Measurements from ENCODE around the gene COL6A1. TPM values are rescaled to one million over a fixed set of nuclear protein-coding genes. Genes with fewer than 3 reads are reported as not detected.

COL6A1 gene
- total and polyA plus RNA-seq, 2 of the 13 experiments (the other 11 are each of a cell fraction or from before 2014, with no cell fraction given) = 3.1 to 4.8 TPM

GRCh38 chr21:46052703-46053651 is 71.4 kb downstream of the COL6A1 start (continued):
- no peak for TF ChIP-seq MED8 (CRISPR knock-in tag; IDR thresholded peaks at IDR 0.05; ENCODE audit: insufficient replicate concordance)
- TF ChIP-seq, protein P1, sequence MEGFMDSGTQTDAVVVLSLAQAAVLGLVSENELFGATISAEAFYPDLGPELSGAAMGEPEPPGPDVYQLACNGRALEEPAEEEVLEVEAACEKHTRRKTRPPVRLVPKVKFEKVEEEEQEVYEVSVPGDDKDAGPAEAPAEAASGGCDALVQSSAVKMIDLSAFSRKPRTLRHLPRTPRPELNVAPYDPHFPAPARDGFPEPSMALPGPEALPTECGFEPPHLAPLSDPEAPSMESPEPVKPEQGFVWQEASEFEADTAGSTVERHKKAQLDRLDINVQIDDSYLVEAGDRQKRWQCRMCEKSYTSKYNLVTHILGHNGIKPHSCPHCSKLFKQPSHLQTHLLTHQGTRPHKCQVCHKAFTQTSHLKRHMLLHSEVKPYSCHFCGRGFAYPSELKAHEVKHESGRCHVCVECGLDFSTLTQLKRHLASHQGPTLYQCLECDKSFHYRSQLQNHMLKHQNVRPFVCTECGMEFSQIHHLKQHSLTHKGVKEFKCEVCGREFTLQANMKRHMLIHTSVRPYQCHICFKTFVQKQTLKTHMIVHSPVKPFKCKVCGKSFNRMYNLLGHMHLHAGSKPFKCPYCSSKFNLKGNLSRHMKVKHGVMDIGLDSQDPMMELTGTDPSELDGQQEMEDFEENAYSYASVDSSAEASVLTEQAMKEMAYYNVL (CRISPR knock-in tag; IDR thresholded peaks at IDR 0.05; ENCODE audit: borderline replicate concordance) = no peak
- no peak for TF ChIP-seq ZNF619 (CRISPR knock-in tag; IDR thresholded peaks at IDR 0.05)
- no peak for TF ChIP-seq PCBP1 (IDR thresholded peaks at IDR 0.05; ENCODE audit: borderline replicate concordance, low read depth, low read length)
- TF ChIP-seq MAX (IDR thresholded peaks at IDR 0.05) = no peak
- no peak for TF ChIP-seq ZNF354B (CRISPR knock-in tag; IDR thresholded peaks at IDR 0.05)
- TF ChIP-seq, protein P2, sequence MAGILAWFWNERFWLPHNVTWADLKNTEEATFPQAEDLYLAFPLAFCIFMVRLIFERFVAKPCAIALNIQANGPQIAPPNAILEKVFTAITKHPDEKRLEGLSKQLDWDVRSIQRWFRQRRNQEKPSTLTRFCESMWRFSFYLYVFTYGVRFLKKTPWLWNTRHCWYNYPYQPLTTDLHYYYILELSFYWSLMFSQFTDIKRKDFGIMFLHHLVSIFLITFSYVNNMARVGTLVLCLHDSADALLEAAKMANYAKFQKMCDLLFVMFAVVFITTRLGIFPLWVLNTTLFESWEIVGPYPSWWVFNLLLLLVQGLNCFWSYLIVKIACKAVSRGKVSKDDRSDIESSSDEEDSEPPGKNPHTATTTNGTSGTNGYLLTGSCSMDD (CRISPR knock-in tag; IDR thresholded peaks at IDR 0.05) = no peak
- TF ChIP-seq SP140L (CRISPR knock-in tag; IDR thresholded peaks at IDR 0.05; ENCODE audit: borderline replicate concordance) = no peak
- TF ChIP-seq SIN3B (IDR thresholded peaks at IDR 0.05; ENCODE audit: low read length) = no peak

Data from HepG2 (cell line).